DMS53 treated with DMSO at 0.1 percent for 48 hours (cell line): ENCODE data around the gene USP9Y.

Experiments
- DNase-seq: peaks from one replicate; lab custom pipeline; 2025; ENCODE audit not compliant: unreplicated experiment; lab: John Stamatoyannopoulos, UW

The USP9Y gene

DNA sequence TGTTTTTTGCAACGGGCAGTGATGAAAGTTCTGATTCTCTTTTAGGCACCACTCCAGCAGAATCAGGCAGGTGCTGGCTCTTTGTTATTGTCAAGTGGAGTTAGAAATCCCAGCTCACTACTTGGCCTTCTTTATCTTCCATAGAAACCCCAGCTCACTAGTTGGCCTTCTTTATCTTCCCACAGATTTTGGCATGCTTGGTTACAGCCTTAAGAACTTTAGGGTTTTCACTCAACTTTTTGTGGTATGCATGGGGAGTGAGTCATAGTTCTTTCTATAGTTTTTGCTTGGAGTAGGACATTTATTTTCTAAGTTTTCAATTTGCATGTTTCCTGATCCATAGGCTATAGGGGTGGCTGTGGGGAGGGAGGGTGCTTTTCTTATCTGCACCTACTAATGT lies 55.0 kb downstream of the USP9Y start:
- no peak for DNase-seq

- no peak for DNase-seq
Measured at GRCh38 chrY:12765976-12766375, 64.9 kb downstream of the USP9Y start.

GRCh38 chrY:12784521-12784920 lies 83.5 kb downstream of the USP9Y start:
- DNase-seq, result no peak

DNA sequence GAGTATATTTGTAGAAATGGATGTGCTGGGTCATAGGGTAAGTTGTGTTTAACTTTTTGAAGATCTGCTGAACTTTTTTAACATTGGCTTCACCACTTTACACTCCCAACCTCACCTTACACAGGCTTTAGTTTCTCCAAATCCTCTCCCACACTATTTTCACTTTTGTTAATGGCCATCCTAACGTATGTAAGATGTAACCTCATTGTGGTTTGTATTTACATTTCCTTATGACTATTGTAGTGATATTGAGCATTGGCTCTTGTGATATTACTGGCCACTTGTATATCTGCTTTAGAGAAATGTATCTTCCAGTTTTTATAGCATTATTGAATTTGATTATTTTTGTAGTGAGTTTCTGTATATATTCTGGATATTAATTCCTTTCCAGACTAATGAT lies 93.0 kb downstream of the USP9Y start:
- DNase-seq, result no peak

GRCh38 chrY:12808046-12808445 lies 107.0 kb downstream of the USP9Y start:
- no peak for DNase-seq

DNA sequence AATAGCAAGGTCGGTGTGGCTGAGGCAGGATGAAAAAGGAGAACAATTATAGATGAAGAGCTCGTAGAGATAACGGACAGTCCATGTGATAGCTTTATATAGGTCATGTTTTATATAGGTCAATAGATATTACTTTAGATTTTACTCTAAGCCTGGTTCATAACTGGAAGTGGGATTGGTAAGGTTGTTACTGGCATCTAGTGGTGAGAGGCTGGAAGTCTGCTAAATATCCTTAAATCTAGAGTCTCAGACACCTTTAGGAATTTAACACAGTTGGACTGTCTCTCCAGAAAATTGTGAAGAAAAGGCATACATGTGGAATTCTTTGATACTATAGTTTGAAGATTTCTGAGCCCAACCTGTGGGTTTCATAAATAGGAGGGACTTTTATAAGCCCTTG lies 108.0 kb downstream of the USP9Y start:
- no peak for DNase-seq

- DNase-seq, result no peak
Measured at GRCh38 chrY:12823408-12823807, 122.4 kb downstream of the USP9Y start.

- no peak for DNase-seq
Measured at GRCh38 chrY:12826791-12827190, 125.8 kb downstream of the USP9Y start.

DNA sequence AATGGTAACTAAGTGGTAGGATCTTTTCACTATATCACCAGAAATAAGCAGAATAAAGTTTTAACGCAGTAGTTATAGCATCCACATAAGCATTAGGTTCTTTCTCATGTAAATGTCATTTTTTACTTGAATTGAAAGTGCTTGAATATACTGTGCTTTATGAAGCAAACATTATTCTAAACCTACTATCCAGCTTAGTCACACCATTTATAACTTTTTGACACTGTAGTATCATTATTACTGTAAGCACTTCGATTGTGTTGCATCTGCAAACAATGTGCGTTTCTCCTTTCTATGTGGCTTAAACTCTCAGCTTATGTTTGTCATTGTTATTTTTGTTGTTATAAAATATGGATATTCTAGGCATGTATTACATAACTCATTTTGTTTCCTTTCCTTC lies 132.3 kb downstream of the USP9Y start:
- DNase-seq, result no peak

DNA sequence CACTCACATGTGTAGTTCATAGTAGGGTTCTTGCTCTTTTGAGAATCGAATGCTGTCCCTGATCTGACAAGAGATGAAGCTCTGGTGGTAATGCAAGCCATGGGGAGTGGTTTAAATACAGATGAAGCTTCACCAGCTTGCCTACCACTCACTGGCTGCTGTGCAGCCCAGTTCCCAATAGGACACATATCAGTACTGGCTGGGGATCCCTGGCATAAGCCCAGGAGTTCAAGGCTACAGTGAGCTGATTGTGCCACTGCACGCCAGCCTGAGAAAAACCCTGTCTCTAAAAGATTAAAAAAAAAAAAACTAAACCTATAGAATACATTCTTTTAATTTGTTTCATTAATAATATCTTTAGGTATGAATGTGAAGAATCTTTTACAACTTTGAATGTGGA lies 136.5 kb downstream of the USP9Y start:
- DNase-seq, result no peak

DNA sequence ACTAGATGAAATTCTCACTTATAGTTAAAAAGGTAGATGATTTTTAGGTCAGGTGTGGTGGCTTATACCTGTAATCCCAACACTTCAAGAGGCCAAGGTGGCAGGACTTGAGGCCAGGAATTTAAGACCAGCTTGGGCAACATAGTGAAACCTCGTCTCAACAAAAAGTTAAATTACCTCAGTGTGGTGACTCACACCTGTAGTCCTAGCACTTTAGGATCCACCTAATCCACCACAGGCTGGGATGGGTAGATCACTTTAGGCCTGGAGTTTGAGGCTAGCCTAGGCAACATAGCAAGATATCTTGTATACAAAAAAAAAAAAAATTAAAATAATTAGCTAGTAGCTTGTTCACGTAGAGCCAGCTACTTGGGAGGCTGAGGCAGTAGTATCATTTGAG lies 140.3 kb downstream of the USP9Y start:
- no peak for DNase-seq

DNA sequence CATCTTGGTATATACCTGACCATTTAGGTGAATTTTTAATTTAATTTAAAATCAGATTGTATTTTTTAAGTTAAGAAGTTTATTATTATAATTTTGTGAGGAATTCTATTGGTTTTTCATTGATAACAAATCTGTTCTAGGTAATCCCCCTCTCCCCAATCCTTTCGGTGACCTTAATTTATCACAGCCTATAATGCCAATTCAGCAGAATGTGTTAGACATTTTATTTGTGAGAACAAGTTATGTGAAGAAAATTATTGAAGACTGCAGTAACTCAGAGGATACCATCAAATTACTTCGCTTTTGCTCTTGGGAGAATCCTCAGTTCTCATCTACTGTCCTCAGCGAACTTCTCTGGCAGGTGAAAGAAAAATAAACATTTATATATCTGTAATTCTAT lies 145.8 kb downstream of the USP9Y start:
- no peak for DNase-seq

GRCh38 chrY:12855791-12856275 lies 154.8 kb downstream of the USP9Y start:
- DNase-seq, result no peak

GRCh38 chrY:12867960-12868359 lies 166.9 kb downstream of the USP9Y start:
- no peak for DNase-seq

- DNase-seq, result no peak
Measured at GRCh38 chrY:12896973-12897372, 195.9 kb downstream of the USP9Y start.

GRCh38 chrY:12898604-12899003 lies 197.6 kb downstream of the USP9Y start:
- no peak for DNase-seq

GRCh38 chrY:12904618-12905516 lies 203.8 kb downstream of the USP9Y start, which contains the start of gene DDX3Y:
DDX3Y (plus strand) TSS chrY:12904868; CDS start chrY:12904937, 69 bp downstream.
- no peak for DNase-seq

GRCh38 chrY:12905517-12905872 lies 204.5 kb downstream of the USP9Y start:
- no peak for DNase-seq

GRCh38 chrY:12905895-12906294 lies 204.9 kb downstream of the USP9Y start:
- DNase-seq, result no peak
